BLaER1 (cell line): ENCODE data around the gene EXOSC7.

ENCODE experiments used
- H3K27ac ChIP-seq: shearing (Covaris generic); formaldehyde crosslinking; 2 replicates; pipeline ENCODE4 v1.8.1; 2022
- H3K27me3 ChIP-seq: shearing (Covaris generic); formaldehyde crosslinking; 2 replicates; pipeline ENCODE4 v1.8.1; 2022
- H3K36me3 ChIP-seq: shearing (Covaris generic); formaldehyde crosslinking; 2 replicates; pipeline ENCODE4 v1.8.1; 2022
- H3K4me1 ChIP-seq: shearing (Covaris generic); formaldehyde crosslinking; 2 replicates; pipeline ENCODE4 v1.8.1; 2022
- H3K4me2 ChIP-seq: shearing (Covaris generic); formaldehyde crosslinking; 2 replicates; pipeline ENCODE4 v1.8.1; 2022
- H3K4me3 ChIP-seq: shearing (Covaris generic); formaldehyde crosslinking; 2 replicates; pipeline ENCODE4 v1.8.1; 2022
- H3K9ac ChIP-seq: shearing (Covaris generic); formaldehyde crosslinking; 2 replicates; pipeline ENCODE4 v1.8.1; 2022
- H3K9me3 ChIP-seq: shearing (Covaris generic); formaldehyde crosslinking; 2 replicates; pipeline ENCODE4 v1.8.1; 2022
- H4K20me1 ChIP-seq: shearing (Covaris generic); formaldehyde crosslinking; 2 replicates; pipeline ENCODE4 v1.8.1; 2022
- Cebpa-rat ChIP-seq: shearing (Covaris generic); IDR thresholded peaks from 2 replicates; pipeline ENCODE4 v1.8.1; 2022

EXOSC7 gene

DNA sequence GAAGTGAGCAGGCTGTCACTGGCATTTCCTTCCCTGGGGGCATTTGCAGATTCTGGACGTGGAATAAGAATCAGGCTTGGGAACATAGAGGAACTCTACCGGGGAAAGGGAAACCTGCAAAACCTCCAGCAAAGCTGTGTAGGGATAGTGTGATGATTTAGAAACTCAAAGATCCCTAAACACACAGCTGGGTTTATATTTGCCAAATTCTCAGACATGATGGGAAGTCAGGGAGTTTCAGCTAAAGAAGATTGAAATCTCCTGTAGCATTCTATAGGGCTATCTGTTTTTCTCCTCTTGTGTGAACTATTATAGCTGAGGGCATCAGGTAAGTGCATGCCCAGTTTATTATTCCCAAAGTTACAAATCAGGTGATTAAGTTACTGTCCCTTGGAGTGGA is 40.9 kb downstream of the EXOSC7 start:
- Histone ChIP-seq H3K9me3 (no peaks in the 10 kb centered on the region), H3K4me2 (no peak overlapping the region), H3K27me3 (no peaks in the 10 kb centered on the region), H3K4me1 (peaks cover 12% of the 10 kb centered on the region), H4K20me1 (no peaks in the 10 kb centered on the region), H3K9ac (no peak overlapping the region), H3K36me3 (peaks cover 50% of the 10 kb centered on the region), H3K27ac (no peak overlapping the region), H3K4me3 (no peak overlapping the region)
- no peak for TF ChIP-seq Cebpa-rat

DNA sequence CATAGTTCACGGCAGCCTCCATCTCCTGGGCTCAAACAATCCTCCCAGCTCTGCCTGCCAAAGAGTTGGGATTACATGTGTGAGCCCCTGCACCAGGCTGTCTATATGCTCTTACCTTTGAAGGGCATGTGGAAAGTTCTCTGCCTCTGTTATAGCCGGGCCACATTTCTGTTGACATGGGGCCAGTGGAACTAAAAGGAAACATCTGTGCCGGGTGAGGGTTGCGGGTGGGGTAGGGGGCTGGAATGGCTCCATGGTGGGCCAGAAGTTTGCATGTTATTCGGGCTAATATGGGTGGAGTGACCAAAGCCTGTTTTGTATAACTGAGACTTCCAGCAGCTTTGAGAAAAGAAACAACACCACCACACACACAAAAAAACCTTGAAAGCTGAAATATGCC is 41.8 kb downstream of the EXOSC7 start:
- Histone ChIP-seq H3K27me3 (no peaks in the 10 kb centered on the region), H3K4me2 (no peak overlapping the region), H3K9me3 (no peaks in the 10 kb centered on the region), H3K36me3 (peaks cover 40% of the 10 kb centered on the region), H3K27ac (no peak overlapping the region), H3K4me1 (peaks cover 7% of the 10 kb centered on the region; the same call in 1 of the 2 replicates), H4K20me1 (no peaks in the 10 kb centered on the region), H3K4me3 (no peak overlapping the region), H3K9ac (no peak overlapping the region)
- TF ChIP-seq Cebpa-rat = no peak

DNA sequence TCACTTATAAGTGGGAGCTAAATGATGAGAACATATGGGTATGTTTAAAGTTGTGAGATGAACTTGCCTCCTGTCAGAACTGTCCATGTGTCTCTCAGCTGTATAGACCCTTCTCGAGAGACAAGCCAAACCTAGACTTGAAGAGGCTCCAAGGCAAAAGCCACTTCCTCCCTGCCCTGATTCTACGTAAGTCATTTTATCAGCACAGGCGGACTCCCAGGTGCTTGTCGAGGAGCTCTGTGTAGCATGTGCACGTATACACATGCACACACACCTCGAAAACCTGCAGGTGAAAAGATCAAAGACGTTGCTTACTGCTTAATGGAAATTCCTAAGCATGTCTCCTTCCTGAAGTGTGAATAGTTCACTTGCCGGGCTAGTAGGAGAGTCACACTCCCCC is 44.5 kb downstream of the EXOSC7 start:
- H4K20me1 ChIP-seq = no peaks in the 10 kb centered on the region
- no peaks in the 10 kb centered on the region for H3K9me3 ChIP-seq
- no peak overlapping the region for H3K27ac ChIP-seq
- H3K9ac ChIP-seq = no peak overlapping the region
- H3K4me1 ChIP-seq = peaks cover 13% of the 10 kb centered on the region; the same call in 1 of the 2 replicates
- peaks cover 14% of the 10 kb centered on the region; the same call in 1 of the 2 replicates for H3K36me3 ChIP-seq
- H3K4me3 ChIP-seq = no peak overlapping the region
- TF ChIP-seq Cebpa-rat = no peak
- H3K4me2 ChIP-seq = no peak overlapping the region
- no peaks in the 10 kb centered on the region for H3K27me3 ChIP-seq

DNA sequence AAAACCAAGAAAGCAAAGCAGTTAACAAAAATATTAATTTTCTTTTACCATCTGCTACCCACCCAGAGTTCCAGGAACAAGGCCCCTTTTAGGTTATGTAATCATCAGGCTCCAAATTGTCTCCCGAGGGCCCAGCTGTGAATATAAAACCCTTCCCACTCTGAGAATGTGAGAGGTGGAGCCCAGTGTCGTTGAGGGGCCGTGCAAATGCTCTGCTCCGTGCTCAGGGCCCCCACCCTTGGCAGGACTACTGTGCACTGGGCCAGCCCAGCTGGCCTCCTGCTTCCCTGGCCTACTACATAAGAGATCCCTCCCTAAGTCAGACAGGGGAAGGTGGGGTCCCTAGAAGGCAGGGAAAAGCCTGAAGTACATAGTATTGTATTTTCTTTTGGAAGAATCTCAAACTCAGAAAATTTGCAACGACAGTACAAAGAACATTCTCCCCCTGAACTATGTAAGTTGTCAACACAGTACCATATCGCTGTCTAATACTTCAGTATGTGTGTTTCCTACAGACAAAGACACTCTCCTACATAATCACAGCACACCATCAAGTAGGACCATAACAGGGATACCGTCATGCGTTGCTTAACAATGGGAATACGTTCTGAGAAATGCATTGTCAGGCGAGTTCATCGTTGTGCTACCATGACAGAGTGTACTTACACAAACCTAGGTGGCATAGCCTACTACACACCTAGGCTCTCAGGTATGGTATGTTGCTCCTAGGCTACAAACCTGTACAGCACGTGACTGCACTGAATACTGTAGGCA is 45.7 kb downstream of the EXOSC7 start:
- Histone ChIP-seq H3K4me3 (no peak overlapping the region), H3K27ac (no peak overlapping the region), H3K4me1 (peaks cover 14% of the 10 kb centered on the region), H3K36me3 (0 out of 2 replicates have a peak, but pooled peaks cover 4% of the 10 kb centered on the region), H3K27me3 (no peaks in the 10 kb centered on the region), H3K9me3 (no peaks in the 10 kb centered on the region), H3K4me2 (no peak overlapping the region), H4K20me1 (no peaks in the 10 kb centered on the region), H3K9ac (no peak overlapping the region)
- no peak for TF ChIP-seq Cebpa-rat

DNA sequence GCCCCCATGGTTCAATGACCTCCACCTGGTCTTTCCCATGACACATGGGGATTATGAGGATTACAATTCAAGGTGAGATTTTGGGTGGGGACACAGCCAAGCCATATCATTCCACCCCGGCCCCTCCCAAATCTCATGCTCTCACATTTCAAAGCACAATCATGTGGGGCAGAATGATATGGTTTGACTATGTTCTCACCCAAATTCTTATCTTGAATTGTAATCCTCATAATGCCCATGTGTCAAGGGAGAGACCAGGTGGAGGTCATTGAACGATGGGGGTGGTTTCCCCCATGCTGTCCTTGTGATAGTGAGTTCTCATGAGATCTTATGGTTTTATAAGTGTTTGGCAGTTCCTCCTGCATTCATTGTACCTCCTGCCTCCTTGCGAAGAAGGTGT is 47.6 kb downstream of the EXOSC7 start:
- no peak for TF ChIP-seq Cebpa-rat
- Histone ChIP-seq H3K9me3 (no peaks in the 10 kb centered on the region), H3K27me3 (no peaks in the 10 kb centered on the region), H3K36me3 (0 out of 2 replicates have a peak, but pooled peaks cover 2% of the 10 kb centered on the region), H3K9ac (no peak overlapping the region), H3K4me3 (no peak overlapping the region), H3K4me2 (no peak overlapping the region), H3K4me1 (peaks cover 11% of the 10 kb centered on the region), H3K27ac (no peak overlapping the region), H4K20me1 (no peaks in the 10 kb centered on the region)

DNA sequence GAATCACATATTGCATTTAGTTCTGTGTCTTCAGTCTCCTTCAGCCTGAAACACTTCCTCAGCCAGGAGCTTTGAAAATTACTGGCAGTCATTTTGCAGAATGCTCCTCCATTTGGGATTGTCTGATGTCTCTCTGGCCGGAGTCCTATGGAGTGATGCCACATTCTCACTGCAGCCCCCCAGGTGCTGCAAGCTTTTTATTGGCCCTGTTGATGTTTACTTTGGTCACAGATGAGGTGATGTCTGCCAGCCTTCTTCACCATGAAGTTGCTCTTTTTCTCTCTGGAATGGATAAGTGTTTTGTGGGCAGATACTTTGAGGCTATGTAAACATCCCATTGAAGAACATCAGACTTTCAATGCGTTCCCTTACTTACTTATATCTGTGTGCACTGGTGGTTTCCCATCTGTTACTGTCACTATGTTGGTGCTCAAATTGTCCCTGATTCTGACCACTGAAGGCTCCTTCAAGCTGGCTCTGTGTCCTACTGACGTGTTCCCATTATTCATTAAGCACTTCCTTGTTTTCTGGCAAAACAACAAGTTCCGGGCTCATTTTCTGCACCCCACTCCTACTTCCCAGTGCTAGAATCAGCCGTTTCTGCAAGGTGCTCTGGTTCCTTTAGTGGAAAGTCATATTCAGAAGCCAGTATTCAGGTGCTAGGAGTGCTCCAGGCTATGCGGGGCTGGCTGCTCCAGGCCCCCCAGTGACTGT is 48.7 kb downstream of the EXOSC7 start:
- Histone ChIP-seq H3K9ac (no peak overlapping the region), H3K4me2 (no peak overlapping the region), H4K20me1 (no peaks in the 10 kb centered on the region), H3K36me3 (no peaks in the 10 kb centered on the region), H3K4me1 (peaks cover 11% of the 10 kb centered on the region), H3K4me3 (no peak overlapping the region), H3K27me3 (no peaks in the 10 kb centered on the region), H3K27ac (no peak overlapping the region), H3K9me3 (no peaks in the 10 kb centered on the region)
- TF ChIP-seq Cebpa-rat = no peak

DNA sequence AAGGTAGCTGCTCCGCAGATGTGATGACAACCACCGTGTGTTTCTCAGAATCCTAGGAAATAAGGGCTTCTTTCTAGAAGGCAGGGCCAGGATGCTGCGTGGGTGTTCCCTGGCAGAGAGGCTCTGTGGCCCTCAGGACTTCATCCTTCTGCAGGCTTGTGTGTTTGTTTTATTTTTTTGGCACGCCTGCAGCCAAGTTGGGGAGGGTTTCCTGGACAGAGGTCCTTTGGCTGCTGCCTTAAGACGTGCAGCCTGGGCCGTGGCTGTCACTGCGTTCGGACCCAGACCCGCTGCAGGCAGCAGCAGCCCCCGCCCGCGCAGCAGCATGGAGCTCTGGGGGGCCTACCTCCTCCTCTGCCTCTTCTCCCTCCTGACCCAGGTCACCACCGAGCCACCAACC is 50.0 kb downstream of the EXOSC7 start, which contains the start of gene CLEC3B:
Gene CLEC3B (plus strand): TSS at position 266 of the 400 bp plus-strand sequence. CDS start 60 bp downstream, at position 326.
- H3K4me2 ChIP-seq = no peak within 1 kb of the TSS
- H3K36me3 ChIP-seq = no peaks in the 10 kb centered on the region
- no peak within 1 kb of the TSS for H3K27ac ChIP-seq
- H3K9me3 ChIP-seq = no peaks in the 10 kb centered on the region
- no peak for TF ChIP-seq Cebpa-rat
- no peaks in the 10 kb centered on the region for H3K27me3 ChIP-seq
- H3K9ac ChIP-seq = no peak within 1 kb of the TSS
- H3K4me3 ChIP-seq = no peak within 1 kb of the TSS
- H3K4me1 ChIP-seq = peaks cover 11% of the 10 kb centered on the region
- no peaks in the 10 kb centered on the region for H4K20me1 ChIP-seq

DNA sequence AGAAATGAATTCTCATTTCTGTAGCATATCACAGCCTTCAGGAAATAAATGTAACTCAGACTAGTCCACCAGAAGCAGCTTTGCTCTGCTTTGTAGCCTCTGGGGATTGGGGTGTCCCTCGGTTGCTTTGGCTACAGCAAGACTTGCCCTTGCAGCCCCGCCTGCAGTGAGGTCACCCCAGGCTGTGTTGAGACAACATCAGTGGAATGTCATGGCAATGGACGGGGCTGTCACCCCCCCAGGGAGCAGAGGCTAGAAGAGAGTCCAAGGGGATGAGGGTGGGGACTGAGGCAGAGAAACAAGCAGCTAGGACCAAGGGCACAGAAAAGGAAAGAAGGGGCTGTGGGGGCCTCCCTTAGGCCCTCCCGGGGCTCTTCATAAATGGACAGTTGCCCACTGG is 50.9 kb downstream of the EXOSC7 start:
- Histone ChIP-seq H3K4me2 (no peak overlapping the region), H3K9ac (no peak overlapping the region), H3K4me1 (peaks cover 11% of the 10 kb centered on the region), H4K20me1 (no peaks in the 10 kb centered on the region), H3K36me3 (no peaks in the 10 kb centered on the region), H3K9me3 (no peaks in the 10 kb centered on the region), H3K27me3 (no peaks in the 10 kb centered on the region), H3K27ac (no peak overlapping the region), H3K4me3 (no peak overlapping the region)
- no peak for TF ChIP-seq Cebpa-rat

DNA sequence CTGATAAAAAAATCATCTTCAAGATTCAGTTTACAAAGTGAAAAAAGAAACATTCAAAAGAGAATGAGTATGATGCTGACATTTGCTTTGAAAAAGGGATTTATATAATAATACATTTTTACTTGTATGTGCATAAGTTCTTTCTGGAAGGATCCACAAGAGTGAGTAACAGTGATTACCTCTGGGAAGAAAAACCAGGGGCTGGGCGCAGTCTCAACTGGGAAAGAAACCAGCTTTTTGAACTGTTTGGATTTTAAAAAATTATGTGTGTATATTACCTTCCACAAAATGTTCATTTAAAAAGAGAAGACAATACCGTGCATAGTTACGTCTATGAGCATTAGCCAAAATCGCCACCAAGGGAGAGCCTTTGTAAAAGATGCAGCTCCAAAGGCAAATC is 51.4 kb downstream of the EXOSC7 start:
- no peak overlapping the region for H3K4me2 ChIP-seq
- no peak for TF ChIP-seq Cebpa-rat

DNA sequence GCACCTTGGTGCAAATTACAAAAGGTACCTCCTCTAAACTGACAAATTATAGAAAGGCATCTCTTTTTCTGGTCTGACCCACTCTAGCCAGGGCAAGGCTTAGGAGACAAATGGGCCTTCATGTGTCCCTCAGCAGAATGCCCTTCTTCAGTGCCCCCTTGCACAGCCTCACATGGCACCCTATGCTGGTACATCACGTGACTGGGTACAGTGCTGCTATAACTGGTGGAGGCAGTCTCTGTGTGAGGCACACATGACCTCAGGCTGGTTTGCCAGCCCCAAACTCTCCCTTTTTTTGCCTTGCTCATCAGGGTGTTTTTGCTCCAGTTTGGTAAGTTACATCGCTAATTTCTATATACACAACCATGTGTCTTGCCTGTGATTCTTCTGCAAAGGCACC is 53.2 kb downstream of the EXOSC7 start:
- H3K9ac ChIP-seq = no peak overlapping the region
- no peak for TF ChIP-seq Cebpa-rat

More for the DNA sequence above, 51.4 kb downstream of the EXOSC7 start:
- no peaks in the 10 kb centered on the region for H3K9me3 ChIP-seq
- H3K9ac ChIP-seq = no peak overlapping the region
- H4K20me1 ChIP-seq = no peaks in the 10 kb centered on the region
- H3K36me3 ChIP-seq = no peaks in the 10 kb centered on the region
- peaks cover 11% of the 10 kb centered on the region for H3K4me1 ChIP-seq
- H3K4me3 ChIP-seq = no peak overlapping the region
- no peak overlapping the region for H3K27ac ChIP-seq
- H3K27me3 ChIP-seq = no peaks in the 10 kb centered on the region

More for the DNA sequence above, 53.2 kb downstream of the EXOSC7 start:
- H3K4me2 ChIP-seq = no peak overlapping the region
- peaks cover 6% of the 10 kb centered on the region for H3K4me1 ChIP-seq
- H3K9me3 ChIP-seq = no peaks in the 10 kb centered on the region
- H3K4me3 ChIP-seq = no peak overlapping the region
- H3K36me3 ChIP-seq = no peaks in the 10 kb centered on the region
- no peaks in the 10 kb centered on the region for H3K27me3 ChIP-seq
- no peaks in the 10 kb centered on the region for H4K20me1 ChIP-seq
- no peak overlapping the region for H3K27ac ChIP-seq
